H9 (cell line): Measurements from ENCODE around the gene MBTPS1. TPM values are rescaled to one million over a fixed set of nuclear protein-coding genes. Genes with fewer than 3 reads are reported as not detected.

Experiments
- DNase-seq: peaks from one replicate; pipeline ENCODE4 v3.0.0-alpha.2; 2017
- H2AFZ ChIP-seq: one replicate; pipeline ENCODE4 v1.6.1; 2013; ENCODE audit warnings: mild to moderate bottlenecking, low read length, control low read depth, moderate library complexity
- H2AK5ac ChIP-seq: 2 replicates; pipeline ENCODE4 v1.6.1; 2013; ENCODE audit warnings: low read length, control low read depth, mixed read lengths; ENCODE audit not compliant: insufficient read length
- H2BK120ac ChIP-seq: one replicate; pipeline ENCODE4 v1.6.1; 2013; ENCODE audit warnings: low read depth, mild to moderate bottlenecking, low read length, control low read depth, inconsistent platforms; ENCODE audit not compliant: poor library complexity, severe bottlenecking
- H2BK12ac ChIP-seq: 2 replicates; pipeline ENCODE4 v1.6.1; 2013; ENCODE audit warnings: low read length, control low read depth, mixed read lengths, low read depth; ENCODE audit not compliant: insufficient read length
- H2BK15ac ChIP-seq: 2 replicates; pipeline ENCODE4 v1.6.1; 2013; ENCODE audit warnings: low read depth, low read length, control low read depth
- H2BK20ac ChIP-seq: one replicate; pipeline ENCODE4 v1.6.1; 2013; ENCODE audit warnings: low read depth, mild to moderate bottlenecking, low read length, control low read depth, inconsistent platforms; ENCODE audit not compliant: poor library complexity, severe bottlenecking
- H2BK5ac ChIP-seq: 2 replicates; pipeline ENCODE4 v1.6.1; 2013; ENCODE audit warnings: low read length, control low read depth, mixed read lengths; ENCODE audit not compliant: insufficient read length
- H3K14ac ChIP-seq: 2 replicates; pipeline ENCODE4 v1.6.1; 2013; ENCODE audit warnings: low read length, control low read depth; ENCODE audit not compliant: insufficient read depth
- H3K18ac ChIP-seq: 2 replicates; pipeline ENCODE4 v1.6.1; 2013; ENCODE audit warnings: low read depth, mild to moderate bottlenecking, mixed read lengths, low read length, control low read depth; ENCODE audit not compliant: insufficient read length
- H3K23ac ChIP-seq: 2 replicates; pipeline ENCODE4 v1.6.1; 2013; ENCODE audit warnings: low read length, control low read depth, mixed read lengths, low read depth; ENCODE audit not compliant: insufficient read length
- H3K23me2 ChIP-seq: 2 replicates; pipeline ENCODE4 v1.6.1; 2013; ENCODE audit warnings: low read depth, mild to moderate bottlenecking, mixed read lengths, low read length, control low read depth; ENCODE audit not compliant: insufficient read length, poor library complexity, severe bottlenecking
- H3K27ac ChIP-seq: 2 replicates; pipeline ENCODE4 v1.5.1; 2013; ENCODE audit warnings: low read length, control low read depth, mixed read lengths, low read depth; ENCODE audit not compliant: insufficient read length
- H3K27me3 ChIP-seq: 2 replicates; pipeline ENCODE4 v1.6.1; 2013; ENCODE audit warnings: low read length, control low read depth, inconsistent platforms; ENCODE audit not compliant: insufficient read depth
- H3K4ac ChIP-seq: 2 replicates; pipeline ENCODE4 v1.6.1; 2013; ENCODE audit warnings: low read depth, mild to moderate bottlenecking, control low read depth, inconsistent platforms, low read length, moderate library complexity
- H3K4me1 ChIP-seq: 2 replicates; pipeline ENCODE4 v1.6.1; 2013; ENCODE audit warnings: low read length, control low read depth, inconsistent platforms; ENCODE audit not compliant: insufficient read depth
- H3K4me2 ChIP-seq: 2 replicates; pipeline ENCODE4 v1.6.1; 2013; ENCODE audit warnings: low read length, control low read depth, mixed read lengths; ENCODE audit not compliant: insufficient read length, insufficient read depth
- H3K56ac ChIP-seq: 2 replicates; pipeline ENCODE4 v1.6.1; 2013; ENCODE audit warnings: low read depth, mild to moderate bottlenecking, mixed read lengths, low read length, control low read depth; ENCODE audit not compliant: insufficient read length
- H3K79me1 ChIP-seq: 2 replicates; pipeline ENCODE4 v1.6.1; 2013; ENCODE audit warnings: low read depth, mild to moderate bottlenecking, moderate library complexity, low read length, control low read depth, inconsistent platforms; ENCODE audit not compliant: insufficient read depth, poor library complexity, severe bottlenecking
- H3K79me2 ChIP-seq: 2 replicates; pipeline ENCODE4 v1.6.1; 2013; ENCODE audit warnings: low read length, control low read depth, inconsistent platforms; ENCODE audit not compliant: insufficient read depth
- H3K9ac ChIP-seq: 2 replicates; pipeline ENCODE4 v1.6.1; 2013; ENCODE audit warnings: low read length, control low read depth, mixed read lengths; ENCODE audit not compliant: insufficient read length; ENCODE audit errors: extremely low read depth
- H3K9me3 ChIP-seq: one replicate; pipeline ENCODE4 v1.6.1; 2013; ENCODE audit warnings: low read depth, low read length, inconsistent platforms; ENCODE audit not compliant: control insufficient read depth
- H3T11ph ChIP-seq: one replicate; pipeline ENCODE4 v1.6.1; 2013; ENCODE audit warnings: mild to moderate bottlenecking, low read length, control low read depth, inconsistent platforms
- H4K20me1 ChIP-seq: one replicate; pipeline ENCODE4 v1.6.1; 2013; ENCODE audit not compliant: control insufficient read depth, insufficient read length, insufficient read depth
- H4K5ac ChIP-seq: 2 replicates; pipeline ENCODE4 v1.6.1; 2013; ENCODE audit warnings: low read depth, mild to moderate bottlenecking, mixed read lengths, low read length, control low read depth; ENCODE audit not compliant: insufficient read length
- H4K8ac ChIP-seq: replicated peaks from 2 replicates; pipeline ENCODE4 v1.6.1; 2013; ENCODE audit warnings: low read length, control low read depth, mixed read lengths, low read depth; ENCODE audit not compliant: insufficient read length
- H4K91ac ChIP-seq: 2 replicates; pipeline ENCODE4 v1.6.1; 2013; ENCODE audit warnings: low read depth, mild to moderate bottlenecking, moderate library complexity, mixed read lengths, low read length, control low read depth; ENCODE audit not compliant: insufficient read length
- H3K27ac Mint-ChIP-seq, 3 experiments: 2 replicates in 2 of 3; 3 replicates in 1 of 3; pipeline ENCODE4 v1.8.0; 2020 to 2021; ENCODE audit warnings: mixed read lengths in 3 of 3, mild to moderate bottlenecking in 1 of 3, moderate library complexity in 1 of 3
- H3K27me3 Mint-ChIP-seq: 2 replicates; pipeline ENCODE4 v1.8.0; 2021; ENCODE audit warnings: low read depth, mild to moderate bottlenecking, moderate library complexity, mixed read lengths
- H3K36me3 Mint-ChIP-seq, 3 experiments: 2 replicates in 2 of 3; 3 replicates in 1 of 3; pipeline ENCODE4 v1.8.0; 2020 to 2021; ENCODE audit warnings: low read depth in 3 of 3, mixed read lengths in 3 of 3; ENCODE audit not compliant: insufficient read depth in 1 of 3
- H3K4me1 Mint-ChIP-seq, 2 experiments: 2 replicates each; pipeline ENCODE4 v1.8.0; 2020; ENCODE audit warnings: mixed read lengths in 2 of 2
- H3K4me3 Mint-ChIP-seq, 2 experiments: 2 replicates in 1 of 2; 3 replicates in 1 of 2; pipeline ENCODE4 v1.8.0; 2020 to 2021; ENCODE audit warnings: mild to moderate bottlenecking in 2 of 2, mixed read lengths in 2 of 2, moderate library complexity in 1 of 2
- H3K9me3 Mint-ChIP-seq, 2 experiments: 2 replicates in 1 of 2; 3 replicates in 1 of 2; pipeline ENCODE4 v1.8.0; 2020; ENCODE audit warnings: mild to moderate bottlenecking in 2 of 2, mixed read lengths in 2 of 2, moderate library complexity in 1 of 2
- CTCF ChIP-seq: fragments of 200-600 bp; sonication (generic); conservative IDR thresholded peaks from 3 replicates; pipeline ENCODE4 v1.8.0; 2021; ENCODE audit warnings: antibody characterized with exemption, mild to moderate bottlenecking
- WGBS: extraction: QIAGEN DNeasy Blood & Tissue Kit; methylation state at CpG from one replicate; pipeline ENCODE4 v1.1.7; 2013; ENCODE audit warnings: missing lambda C conversion rate, low lambda C conversion rate, mixed read lengths; ENCODE audit not compliant: insufficient read length; ENCODE audit errors: extremely low coverage; 5-methylcytosine and 5-hydroxymethylcytosine counted together
- total RNA-seq: library from RNA; stranded (reverse); gene quantifications from 2 replicates; pipeline ENCODE4 v1.2.1, GENCODE V29; 2021

Gene MBTPS1
- total RNA-seq, 1 experiment from 2014 or later, result 48.7 TPM

GRCh38 chr16:84120023-84120422 is 3.3 kb upstream of the MBTPS1 start:
- Histone ChIP-seq H3K4ac (no peak overlapping the region), H3K27ac (no peak overlapping the region), H3K4me1 (no peaks in the 10 kb centered on the region; the same call in 1 of the 2 replicates), H3K27me3 (no peaks in the 10 kb centered on the region), H3K79me2 (peaks cover 6% of the 10 kb centered on the region; the same call in 1 of the 2 replicates), H2AK5ac (no peak overlapping the region), H4K8ac (no peak overlapping the region), H3K18ac (no peak overlapping the region), H3K9me3 (no peaks in the 10 kb centered on the region), H3K14ac (no peak overlapping the region), H2BK20ac (no peak overlapping the region), H3K9ac (no peak overlapping the region), H4K91ac (no peak overlapping the region), H2BK120ac (no peak overlapping the region), H3K23ac (no peak overlapping the region), H2BK12ac (no peak overlapping the region), H4K20me1 (no peaks in the 10 kb centered on the region), H4K5ac (no peak overlapping the region), H3K56ac (no peak overlapping the region), H3K79me1 (no peaks in the 10 kb centered on the region), H3T11ph (no peak overlapping the region), H2AFZ (no peak overlapping the region), H2BK5ac (no peak overlapping the region), H3K23me2 (peaks cover 10% of the 10 kb centered on the region), H2BK15ac (no peak overlapping the region), H3K4me2 (no peak overlapping the region)
- no CpG with 5 or more reads among the region's 5 CpGs for WGBS
- no peak overlapping the region for H3K27ac Mint-ChIP-seq
- no peak overlapping the region for H3K4me3 Mint-ChIP-seq
- H3K4me1 Mint-ChIP-seq, result peaks cover 11 to 12% of the 10 kb centered on the region in 2 experiments
- H3K9me3 Mint-ChIP-seq, result no peaks in the 10 kb centered on the region
- H3K36me3 Mint-ChIP-seq, result peaks cover 2 to 26% (median 24%) of the 10 kb centered on the region in 3 experiments; a peak in 5 of 7 replicates
- no peaks in the 10 kb centered on the region for H3K27me3 Mint-ChIP-seq
- no peak for TF ChIP-seq CTCF
- no peak for DNase-seq
